Hepatocyte (in vitro differentiated cells): Measurements from ENCODE around the gene TRIOBP.

Source experiments
- CTCF ChIP-seq: fragments of 200-600 bp; sonication (generic); IDR thresholded peaks from 2 replicates; pipeline ENCODE4 v1.5.1; 2016; ENCODE audit warnings: antibody characterized with exemption, mild to moderate bottlenecking; ENCODE audit not compliant: poor library complexity
- EZH2 ChIP-seq: fragments of 200-600 bp; sonication (generic); IDR thresholded peaks from 2 replicates; pipeline ENCODE4 v1.6.1; 2016; ENCODE audit warnings: antibody characterized with exemption, mild to moderate bottlenecking, borderline replicate concordance
- EZH2phosphoT487 ChIP-seq: fragments of 200-600 bp; sonication (generic); IDR thresholded peaks from one replicate; pipeline ENCODE4 v1.6.1; 2018; ENCODE audit warnings: antibody characterized with exemption, mild to moderate bottlenecking, low read depth, moderate library complexity; ENCODE audit not compliant: unreplicated experiment, severe bottlenecking

GRCh38 chr22:37663521-37664140 lies 33.2 kb upstream of the TRIOBP start:
- no peak for TF ChIP-seq CTCF
- TF ChIP-seq EZH2phosphoT487: no peak
- no peak for TF ChIP-seq EZH2
